ENCODE data around the gene NACAD. TPM values are rescaled to one million over a fixed set of nuclear protein-coding genes. Genes with fewer than 3 reads are reported as not detected.

Gene NACAD
- polyA plus RNA-seq, 1 donor from 2014 or later = 14.5 TPM

DNA sequence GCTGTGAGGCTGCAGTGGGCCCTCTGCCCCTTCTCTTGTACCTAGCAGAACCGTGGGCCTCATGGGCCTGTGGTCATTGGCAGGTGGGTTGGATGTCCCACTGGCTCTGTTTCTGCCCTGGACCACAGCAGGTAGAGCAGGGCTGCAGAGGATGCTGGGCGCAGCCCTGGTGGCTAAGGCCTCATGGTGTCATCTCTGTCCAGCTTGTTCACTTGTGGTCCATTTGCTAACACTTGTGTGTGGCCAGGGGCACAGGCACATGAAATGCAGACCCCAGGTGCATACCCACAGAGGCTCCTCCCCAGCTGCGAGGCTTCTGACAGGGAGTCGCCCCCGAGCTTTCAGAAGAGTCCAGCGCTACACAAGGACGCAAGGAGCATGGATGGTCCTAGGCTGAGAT lies 45.1 kb upstream of the NACAD start:
- Histone ChIP-seq H3K4me2 (ENCODE audit: low read length) (no peak overlapping the region), H3K9ac (ENCODE audit: low read length) (no peak overlapping the region), H4K20me1 (ENCODE audit: insufficient read depth) (no peaks in the 10 kb centered on the region), H3K27ac (ENCODE audit: low read length) (no peak overlapping the region), H3K27me3 (ENCODE audit: insufficient read depth, low read depth, low read length) (no peaks in the 10 kb centered on the region), H3F3A (ENCODE audit: insufficient read depth, low read length, poor library complexity, severe bottlenecking) (no peaks in the 10 kb centered on the region), H2AFZ (ENCODE audit: low read depth, low read length) (no peak overlapping the region), H3K4me3 (ENCODE audit: low read length) (no peak overlapping the region), H3K9me3 (ENCODE audit: low read length) (no peaks in the 10 kb centered on the region), H3K9me2 (ENCODE audit: insufficient read depth, low read length) (no peaks in the 10 kb centered on the region), H3K36me3 (ENCODE audit: insufficient read depth, low read length) (no peaks in the 10 kb centered on the region), H3K79me2 (replicated peaks; ENCODE audit: insufficient read depth, low read length) (no peaks in the 10 kb centered on the region)
- TF ChIP-seq, protein P1, sequence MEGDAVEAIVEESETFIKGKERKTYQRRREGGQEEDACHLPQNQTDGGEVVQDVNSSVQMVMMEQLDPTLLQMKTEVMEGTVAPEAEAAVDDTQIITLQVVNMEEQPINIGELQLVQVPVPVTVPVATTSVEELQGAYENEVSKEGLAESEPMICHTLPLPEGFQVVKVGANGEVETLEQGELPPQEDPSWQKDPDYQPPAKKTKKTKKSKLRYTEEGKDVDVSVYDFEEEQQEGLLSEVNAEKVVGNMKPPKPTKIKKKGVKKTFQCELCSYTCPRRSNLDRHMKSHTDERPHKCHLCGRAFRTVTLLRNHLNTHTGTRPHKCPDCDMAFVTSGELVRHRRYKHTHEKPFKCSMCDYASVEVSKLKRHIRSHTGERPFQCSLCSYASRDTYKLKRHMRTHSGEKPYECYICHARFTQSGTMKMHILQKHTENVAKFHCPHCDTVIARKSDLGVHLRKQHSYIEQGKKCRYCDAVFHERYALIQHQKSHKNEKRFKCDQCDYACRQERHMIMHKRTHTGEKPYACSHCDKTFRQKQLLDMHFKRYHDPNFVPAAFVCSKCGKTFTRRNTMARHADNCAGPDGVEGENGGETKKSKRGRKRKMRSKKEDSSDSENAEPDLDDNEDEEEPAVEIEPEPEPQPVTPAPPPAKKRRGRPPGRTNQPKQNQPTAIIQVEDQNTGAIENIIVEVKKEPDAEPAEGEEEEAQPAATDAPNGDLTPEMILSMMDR (IDR thresholded peaks at IDR 0.05; ENCODE audit: poor library complexity, severe bottlenecking) = no peak
- TF ChIP-seq SMC3 (conservative IDR thresholded peaks at IDR 0.05; ENCODE audit: poor library complexity) = no peak
- no peak for TF ChIP-seq MXI1 (conservative IDR thresholded peaks at IDR 0.05; ENCODE audit: poor library complexity, severe bottlenecking)
- no peak for TF ChIP-seq RAD21 (conservative IDR thresholded peaks at IDR 0.05)
- no peak for TF ChIP-seq EZH2 (IDR thresholded peaks at IDR 0.05; ENCODE audit: borderline replicate concordance, insufficient read depth, low read length, poor library complexity, severe bottlenecking)
- no peak for TF ChIP-seq TAF1 (IDR thresholded peaks at IDR 0.05; ENCODE audit: low read depth)
- TF ChIP-seq, protein P2, sequence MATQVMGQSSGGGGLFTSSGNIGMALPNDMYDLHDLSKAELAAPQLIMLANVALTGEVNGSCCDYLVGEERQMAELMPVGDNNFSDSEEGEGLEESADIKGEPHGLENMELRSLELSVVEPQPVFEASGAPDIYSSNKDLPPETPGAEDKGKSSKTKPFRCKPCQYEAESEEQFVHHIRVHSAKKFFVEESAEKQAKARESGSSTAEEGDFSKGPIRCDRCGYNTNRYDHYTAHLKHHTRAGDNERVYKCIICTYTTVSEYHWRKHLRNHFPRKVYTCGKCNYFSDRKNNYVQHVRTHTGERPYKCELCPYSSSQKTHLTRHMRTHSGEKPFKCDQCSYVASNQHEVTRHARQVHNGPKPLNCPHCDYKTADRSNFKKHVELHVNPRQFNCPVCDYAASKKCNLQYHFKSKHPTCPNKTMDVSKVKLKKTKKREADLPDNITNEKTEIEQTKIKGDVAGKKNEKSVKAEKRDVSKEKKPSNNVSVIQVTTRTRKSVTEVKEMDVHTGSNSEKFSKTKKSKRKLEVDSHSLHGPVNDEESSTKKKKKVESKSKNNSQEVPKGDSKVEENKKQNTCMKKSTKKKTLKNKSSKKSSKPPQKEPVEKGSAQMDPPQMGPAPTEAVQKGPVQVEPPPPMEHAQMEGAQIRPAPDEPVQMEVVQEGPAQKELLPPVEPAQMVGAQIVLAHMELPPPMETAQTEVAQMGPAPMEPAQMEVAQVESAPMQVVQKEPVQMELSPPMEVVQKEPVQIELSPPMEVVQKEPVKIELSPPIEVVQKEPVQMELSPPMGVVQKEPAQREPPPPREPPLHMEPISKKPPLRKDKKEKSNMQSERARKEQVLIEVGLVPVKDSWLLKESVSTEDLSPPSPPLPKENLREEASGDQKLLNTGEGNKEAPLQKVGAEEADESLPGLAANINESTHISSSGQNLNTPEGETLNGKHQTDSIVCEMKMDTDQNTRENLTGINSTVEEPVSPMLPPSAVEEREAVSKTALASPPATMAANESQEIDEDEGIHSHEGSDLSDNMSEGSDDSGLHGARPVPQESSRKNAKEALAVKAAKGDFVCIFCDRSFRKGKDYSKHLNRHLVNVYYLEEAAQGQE (IDR thresholded peaks at IDR 0.05; ENCODE audit: borderline replicate concordance) = no peak
- TF ChIP-seq EP300 (conservative IDR thresholded peaks at IDR 0.05; ENCODE audit: poor library complexity, severe bottlenecking) = no peak
- no peak for TF ChIP-seq POLR2AphosphoS5 (IDR thresholded peaks at IDR 0.05)

DNA sequence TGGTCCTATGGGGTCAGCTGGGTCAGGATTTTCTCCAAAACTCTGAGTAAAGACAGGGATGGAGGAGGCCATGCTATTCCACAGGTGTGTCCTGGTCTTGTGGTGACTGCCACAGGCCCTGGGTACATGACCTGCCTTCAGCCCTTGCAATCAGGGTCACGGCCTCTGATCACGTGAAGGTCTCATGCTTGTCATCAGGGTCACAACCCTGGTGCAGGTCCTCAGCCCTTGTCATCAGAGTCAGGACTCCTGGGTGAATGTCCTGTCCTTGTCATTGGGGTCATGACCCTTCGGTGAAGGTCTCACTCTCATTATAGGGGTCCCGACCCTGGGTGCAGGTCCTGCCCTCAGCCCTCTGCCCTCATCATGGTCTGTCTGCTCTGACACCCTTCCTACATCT lies 44.6 kb upstream of the NACAD start:
- H3K27me3 ChIP-seq (ENCODE audit: insufficient read depth, low read depth, low read length) = no peaks in the 10 kb centered on the region
- no peaks in the 10 kb centered on the region for H3F3A ChIP-seq (ENCODE audit: insufficient read depth, low read length, poor library complexity, severe bottlenecking)
- H3K4me3 ChIP-seq (ENCODE audit: low read length) = no peak overlapping the region
- H3K36me3 ChIP-seq (ENCODE audit: insufficient read depth, low read length) = no peaks in the 10 kb centered on the region
- no peaks in the 10 kb centered on the region for H3K9me2 ChIP-seq (ENCODE audit: insufficient read depth, low read length)
- H3K9me3 ChIP-seq (ENCODE audit: low read length) = no peaks in the 10 kb centered on the region
- H4K20me1 ChIP-seq (ENCODE audit: insufficient read depth) = no peaks in the 10 kb centered on the region
- no peaks in the 10 kb centered on the region for H3K79me2 ChIP-seq (replicated peaks; ENCODE audit: insufficient read depth, low read length)
- no peak overlapping the region for H3K9ac ChIP-seq (ENCODE audit: low read length)
- no peak overlapping the region for H3K4me2 ChIP-seq (ENCODE audit: low read length)
- TF ChIP-seq, protein P1 (IDR thresholded peaks at IDR 0.05; ENCODE audit: poor library complexity, severe bottlenecking) = no peak
- no peak for TF ChIP-seq POLR2AphosphoS5 (IDR thresholded peaks at IDR 0.05)
- no peak for TF ChIP-seq MXI1 (conservative IDR thresholded peaks at IDR 0.05; ENCODE audit: poor library complexity, severe bottlenecking)
- TF ChIP-seq RAD21 (conservative IDR thresholded peaks at IDR 0.05) = no peak
- no peak for TF ChIP-seq SMC3 (conservative IDR thresholded peaks at IDR 0.05; ENCODE audit: poor library complexity)
- TF ChIP-seq, protein P2 (IDR thresholded peaks at IDR 0.05; ENCODE audit: borderline replicate concordance) = no peak
- TF ChIP-seq EP300 (conservative IDR thresholded peaks at IDR 0.05; ENCODE audit: poor library complexity, severe bottlenecking) = no peak
- TF ChIP-seq TAF1 (IDR thresholded peaks at IDR 0.05; ENCODE audit: low read depth) = no peak
- no peak for TF ChIP-seq EZH2 (IDR thresholded peaks at IDR 0.05; ENCODE audit: borderline replicate concordance, insufficient read depth, low read length, poor library complexity, severe bottlenecking)
- H2AFZ ChIP-seq (ENCODE audit: low read depth, low read length) = no peak overlapping the region
- no peak overlapping the region for H3K27ac ChIP-seq (ENCODE audit: low read length)
